ENCODE results near the gene TRMT10B.

Gene TRMT10B

GRCh38 chr9:37800631-37801286 is 47.2 kb downstream of the TRMT10B start, which contains the start of gene DCAF10 (continued):
- peak; percentile 96 for TF ChIP-seq ZSCAN23 (tag by site-specific recombination; IDR thresholded peaks at IDR 0.05)
- peak; percentile 58 for TF ChIP-seq ZFHX2 (tag by site-specific recombination; conservative IDR thresholded peaks at IDR 0.05)
- TF ChIP-seq ZFP37 (tag by site-specific recombination; IDR thresholded peaks at IDR 0.05), result peak; percentile 99
- peak; percentile 95; the same call in 1 of the 2 replicates for TF ChIP-seq ZNF148 (tag by site-specific recombination; IDR thresholded peaks at IDR 0.05; ENCODE audit: borderline replicate concordance)
- peak; percentile 94 for TF ChIP-seq ZSCAN18 (tag by site-specific recombination; IDR thresholded peaks at IDR 0.05)
- peak; percentile 68 for TF ChIP-seq ZNF121 (tag by site-specific recombination; IDR thresholded peaks at IDR 0.05)
- TF ChIP-seq WT1 (tag by site-specific recombination; IDR thresholded peaks at IDR 0.05), result peak; percentile 56; the same call in 1 of the 2 replicates
- no peak for TF ChIP-seq ZNF112 (tag by site-specific recombination; IDR thresholded peaks at IDR 0.05)
- no peak for TF ChIP-seq ZNF140 (tag by site-specific recombination; IDR thresholded peaks at IDR 0.05)
- peak; percentile 69 for TF ChIP-seq ZSCAN4 (tag by site-specific recombination; IDR thresholded peaks at IDR 0.05)
- peak; percentile 100 for TF ChIP-seq ZBTB11 (tag by site-specific recombination; conservative IDR thresholded peaks at IDR 0.05; ENCODE audit: low read depth)
- TF ChIP-seq ZNF426 (tag by site-specific recombination; IDR thresholded peaks at IDR 0.05), result no peak
- TF ChIP-seq ZNF514 (tag by site-specific recombination; IDR thresholded peaks at IDR 0.05), result no peak
- peak; percentile 28 for TF ChIP-seq ZNF623 (tag by site-specific recombination; IDR thresholded peaks at IDR 0.05)
- TF ChIP-seq ZNF701 (tag by site-specific recombination; IDR thresholded peaks at IDR 0.05), result no peak
- TF ChIP-seq BCL11A (tag by site-specific recombination; IDR thresholded peaks at IDR 0.05; ENCODE audit: low read depth), result peak; percentile 49; the same call in 1 of the 2 replicates
- TF ChIP-seq ZNF549 (tag by site-specific recombination; IDR thresholded peaks at IDR 0.05), result no peak
- no peak for TF ChIP-seq ZNF704 (tag by site-specific recombination; IDR thresholded peaks at IDR 0.05)
- TF ChIP-seq HOXA7 (CRISPR knock-in tag; IDR thresholded peaks at IDR 0.05; ENCODE audit: borderline replicate concordance), result no peak
- peak; percentile 96 for TF ChIP-seq ZEB2 (tag by site-specific recombination; IDR thresholded peaks at IDR 0.05)
- no peak for TF ChIP-seq ZNF311 (tag by site-specific recombination; IDR thresholded peaks at IDR 0.05; ENCODE audit: borderline replicate concordance)
- no peak for TF ChIP-seq ZNF19 (tag by site-specific recombination; IDR thresholded peaks at IDR 0.05; ENCODE audit: low read depth)
- TF ChIP-seq ZNF266 (tag by site-specific recombination; IDR thresholded peaks at IDR 0.05; ENCODE audit: low read depth), result no peak
- no peak for TF ChIP-seq HOXC10 (CRISPR knock-in tag; IDR thresholded peaks at IDR 0.05)
- peak; percentile 99 for TF ChIP-seq ZSCAN30 (tag by site-specific recombination; IDR thresholded peaks at IDR 0.05)
- TF ChIP-seq ZXDB (tag by site-specific recombination; IDR thresholded peaks at IDR 0.05), result peak; percentile 98
- TF ChIP-seq ZNF791 (tag by site-specific recombination; IDR thresholded peaks at IDR 0.05), result no peak
- peak; percentile 33 for TF ChIP-seq FEZF1 (tag by site-specific recombination; IDR thresholded peaks at IDR 0.05)
- TF ChIP-seq OSR2 (tag by site-specific recombination; IDR thresholded peaks at IDR 0.05), result peak; percentile 55; the same call in 1 of the 2 replicates
- TF ChIP-seq KLF9 (tag by site-specific recombination; IDR thresholded peaks at IDR 0.05; ENCODE audit: low read depth), result peak; percentile 80
- no peak for TF ChIP-seq ZNF776 (tag by site-specific recombination; IDR thresholded peaks at IDR 0.05; ENCODE audit: borderline replicate concordance)
